ENCODE results near the gene TJP2.

DNA sequence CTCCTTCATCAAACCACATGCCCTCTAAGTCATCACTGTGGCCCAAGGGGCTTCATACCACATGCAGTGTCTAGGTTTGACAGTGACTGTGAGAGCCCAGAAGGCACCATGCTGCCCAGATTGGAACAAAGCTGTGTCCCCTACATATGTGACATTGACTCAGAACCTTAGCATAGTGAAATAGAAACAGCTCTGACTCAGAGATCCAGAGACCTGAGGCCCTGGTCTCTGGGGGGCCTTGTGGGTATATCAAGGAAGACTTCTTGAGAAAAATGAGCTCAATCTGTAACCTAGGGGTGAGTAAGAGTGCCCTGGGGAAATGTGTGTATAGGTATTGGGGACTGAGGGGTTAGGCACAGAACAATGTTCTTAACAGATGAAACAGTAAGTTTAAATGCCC, 143.8 kb downstream of the TJP2 start:
- TF ChIP-seq, protein P1, sequence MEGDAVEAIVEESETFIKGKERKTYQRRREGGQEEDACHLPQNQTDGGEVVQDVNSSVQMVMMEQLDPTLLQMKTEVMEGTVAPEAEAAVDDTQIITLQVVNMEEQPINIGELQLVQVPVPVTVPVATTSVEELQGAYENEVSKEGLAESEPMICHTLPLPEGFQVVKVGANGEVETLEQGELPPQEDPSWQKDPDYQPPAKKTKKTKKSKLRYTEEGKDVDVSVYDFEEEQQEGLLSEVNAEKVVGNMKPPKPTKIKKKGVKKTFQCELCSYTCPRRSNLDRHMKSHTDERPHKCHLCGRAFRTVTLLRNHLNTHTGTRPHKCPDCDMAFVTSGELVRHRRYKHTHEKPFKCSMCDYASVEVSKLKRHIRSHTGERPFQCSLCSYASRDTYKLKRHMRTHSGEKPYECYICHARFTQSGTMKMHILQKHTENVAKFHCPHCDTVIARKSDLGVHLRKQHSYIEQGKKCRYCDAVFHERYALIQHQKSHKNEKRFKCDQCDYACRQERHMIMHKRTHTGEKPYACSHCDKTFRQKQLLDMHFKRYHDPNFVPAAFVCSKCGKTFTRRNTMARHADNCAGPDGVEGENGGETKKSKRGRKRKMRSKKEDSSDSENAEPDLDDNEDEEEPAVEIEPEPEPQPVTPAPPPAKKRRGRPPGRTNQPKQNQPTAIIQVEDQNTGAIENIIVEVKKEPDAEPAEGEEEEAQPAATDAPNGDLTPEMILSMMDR (IDR thresholded peaks at IDR 0.05) = no peak
- no peak for TF ChIP-seq POLR2A (IDR thresholded peaks at IDR 0.05)
